ENCODE data around the gene PLCB4.

- TF ChIP-seq POLR2AphosphoS5 (IDR thresholded peaks at IDR 0.05; ENCODE audit: low read depth, low read length) (no peak), POLR2A (IDR thresholded peaks at IDR 0.05; ENCODE audit: low read depth, low read length) (no peak), TAF1 (IDR thresholded peaks at IDR 0.05; ENCODE audit: borderline replicate concordance, low read depth, low read length) (no peak)
Measured at GRCh38 chr20:9137001-9137400, 68.1 kb downstream of the PLCB4 start.
